C4-2B (cell line): ENCODE results near the gene CDC45.

Experiments
- H3K27ac ChIP-seq: fragments of 450-650 bp; 2 replicates; pipeline ENCODE4 v1.5.1; 2017
- CTCF ChIP-seq: fragments of 450-650 bp; conservative IDR thresholded peaks from 2 replicates; pipeline ENCODE4 v1.5.1; 2017; ENCODE audit warnings: mild to moderate bottlenecking
- ZFX ChIP-seq: fragments of 450-650 bp; IDR thresholded peaks from 2 replicates; pipeline ENCODE4 v1.6.1; 2017

CDC45 gene

GRCh38 chr22:19479355-19480172 lies at the start of gene CDC45:
Gene CDC45, plus strand, starts transcription at chr22:19479920. Its CDS starts 49 bp downstream, at chr22:19479969.
- peak within 1 kb of the TSS; percentile 90 for H3K27ac ChIP-seq
- TF ChIP-seq ZFX (no peak), CTCF (no peak)

GRCh38 chr22:19429950-19430889 lies 49.5 kb upstream of the CDC45 start:
- H3K27ac ChIP-seq = peak overlapping the region; percentile 89

GRCh38 chr22:19430890-19431541 lies 48.7 kb upstream of the CDC45 start:
- TF ChIP-seq ZFX (no peak; the same call in 1 of the 2 replicates), CTCF (no peak; the same call in 1 of the 2 replicates)
- H3K27ac ChIP-seq = peak overlapping the region; percentile 89

More at GRCh38 chr22:19429950-19430889, 49.5 kb upstream of the CDC45 start:
- TF ChIP-seq CTCF (no peak), ZFX (no peak)

GRCh38 chr22:19431649-19432132 lies 48.0 kb upstream of the CDC45 start, which contains the start of gene HIRA:
Gene HIRA, minus strand, starts transcription at chr22:19431733. Its CDS starts 257 bp downstream, at chr22:19431476.
- TF ChIP-seq ZFX = peak; percentile 78
- no peak for TF ChIP-seq CTCF
- H3K27ac ChIP-seq = peak within 1 kb of the TSS; percentile 89

GRCh38 chr22:19432133-19432851 lies 47.4 kb upstream of the CDC45 start, which contains the start of gene MRPL40:
Gene MRPL40, plus strand, starts transcription at chr22:19432545. Its CDS starts 10 bp downstream, at chr22:19432555.
- H3K27ac ChIP-seq = peak within 1 kb of the TSS; percentile 89
- peak; percentile 76 for TF ChIP-seq ZFX
- no peak for TF ChIP-seq CTCF

- H3K27ac ChIP-seq = no peak overlapping the region
- TF ChIP-seq ZFX (no peak), CTCF (no peak)
Measured at GRCh38 chr22:19434401-19434800, 45.3 kb upstream of the CDC45 start.
